GM23338 (cell line): ENCODE measurements around the gene FAM81A. TPM values are rescaled to one million over a fixed set of nuclear protein-coding genes. Genes with fewer than 3 reads are reported as not detected.

Experiments used
- ATAC-seq: fragments of 200-7000 bp; cut with Tn5 transposase; 3 replicates; pipeline ENCODE4 v1.9.1; 2020
- DNase-seq: peaks from one replicate; pipeline ENCODE4 v3.0.0-alpha.2; 2015; ENCODE audit warnings: low spot score
- H2AFZ ChIP-seq: fragments of 200-600 bp; sonication (generic); 2 replicates; pipeline ENCODE4 v1.8.0; 2016; ENCODE audit warnings: antibody characterized with exemption, mild to moderate bottlenecking, moderate library complexity
- H3F3A ChIP-seq: fragments of 200-600 bp; sonication (generic); replicated peaks from 2 replicates; pipeline ENCODE4 v1.8.0; 2017; ENCODE audit warnings: antibody characterized with exemption, mixed run types, low read depth
- H3K27ac ChIP-seq: fragments of 200-600 bp; sonication (generic); 2 replicates; pipeline ENCODE4 v1.6.1; 2016; ENCODE audit warnings: low read depth
- H3K27me3 ChIP-seq: fragments of 200-600 bp; sonication (generic); 2 replicates; pipeline ENCODE4 v1.8.0; 2016; ENCODE audit warnings: mild to moderate bottlenecking, mixed run types, moderate library complexity; ENCODE audit not compliant: insufficient read depth
- H3K36me3 ChIP-seq: fragments of 200-600 bp; sonication (generic); 2 replicates; pipeline ENCODE4 v1.8.0; 2016; ENCODE audit warnings: mild to moderate bottlenecking; ENCODE audit not compliant: insufficient read depth
- H3K4me1 ChIP-seq: fragments of 200-600 bp; sonication (generic); 2 replicates; pipeline ENCODE4 v1.8.0; 2016; ENCODE audit warnings: mild to moderate bottlenecking, moderate library complexity; ENCODE audit not compliant: insufficient read depth
- H3K4me2 ChIP-seq: fragments of 200-600 bp; sonication (generic); 2 replicates; pipeline ENCODE4 v1.7.1; 2017; ENCODE audit warnings: mixed run types
- H3K4me3 ChIP-seq: fragments of 200-600 bp; sonication (generic); 2 replicates; pipeline ENCODE4 v1.6.1; 2016; ENCODE audit warnings: mixed run types
- H3K79me2 ChIP-seq: fragments of 200-600 bp; sonication (generic); replicated peaks from 2 replicates; pipeline ENCODE4 v1.8.0; 2017; ENCODE audit warnings: mild to moderate bottlenecking; ENCODE audit not compliant: insufficient read depth
- H3K9me2 ChIP-seq: fragments of 200-600 bp; sonication (generic); 2 replicates; pipeline ENCODE4 v1.8.0; 2017; ENCODE audit not compliant: insufficient read depth
- H4K20me1 ChIP-seq: fragments of 200-600 bp; sonication (generic); replicated peaks from 2 replicates; pipeline ENCODE4 v1.8.0; 2017; ENCODE audit warnings: mild to moderate bottlenecking; ENCODE audit not compliant: insufficient read depth
- H3K27ac Mint-ChIP-seq: 2 replicates; pipeline ENCODE4 v1.8.0; 2020; ENCODE audit warnings: inconsistent platforms, mild to moderate bottlenecking, moderate library complexity, mixed read lengths
- H3K27me3 Mint-ChIP-seq: 3 replicates; pipeline ENCODE4 v1.8.0; 2022; ENCODE audit warnings: low read depth, mild to moderate bottlenecking, moderate library complexity, mixed read lengths, inconsistent platforms; ENCODE audit not compliant: insufficient read depth, poor library complexity
- H3K36me3 Mint-ChIP-seq: 3 replicates; pipeline ENCODE4 v1.8.0; 2021; ENCODE audit warnings: low read depth, mild to moderate bottlenecking, inconsistent platforms, moderate library complexity, mixed read lengths
- H3K4me1 Mint-ChIP-seq: 3 replicates; pipeline ENCODE4 v1.8.0; 2020; ENCODE audit warnings: mild to moderate bottlenecking, inconsistent platforms, mixed read lengths
- H3K4me3 Mint-ChIP-seq: 3 replicates; pipeline ENCODE4 v1.8.0; 2021; ENCODE audit warnings: moderate library complexity, mild to moderate bottlenecking, inconsistent platforms, mixed read lengths
- H3K9me3 Mint-ChIP-seq: 3 replicates; pipeline ENCODE4 v1.8.0; 2020; ENCODE audit warnings: moderate library complexity, mild to moderate bottlenecking, inconsistent platforms, mixed read lengths
- CREB1 ChIP-seq: fragments of 250-450 bp; sonication (Bioruptor Pico); IDR thresholded peaks from 2 replicates; pipeline ENCODE4 v1.5.0; 2020; ENCODE audit warnings: low read depth, mild to moderate bottlenecking, moderate library complexity
- CTCF ChIP-seq, 2 experiments: fragments of 200-600 bp in 1 of 2; sonication (generic) in 1 of 2; conservative IDR thresholded peaks; 2 replicates each; pipeline versions ENCODE4 v1.5.1 to v1.6.1; 2016 to 2017; ENCODE audit warnings: antibody characterized with exemption in 2 of 2, low read depth in 2 of 2, mild to moderate bottlenecking in 2 of 2, moderate library complexity in 1 of 2
- ETS1 ChIP-seq: IDR thresholded peaks from 2 replicates; pipeline ENCODE4 v1.6.1; 2016; ENCODE audit warnings: antibody characterized with exemption
- EZH2 ChIP-seq: fragments of 200-600 bp; sonication (generic); IDR thresholded peaks from one replicate; pipeline ENCODE4 v1.8.0; 2017; ENCODE audit warnings: antibody characterized with exemption, mild to moderate bottlenecking, low read depth; ENCODE audit not compliant: unreplicated experiment
- EZH2phosphoT487 ChIP-seq: fragments of 200-600 bp; sonication (generic); IDR thresholded peaks from one replicate; pipeline ENCODE4 v1.8.1; 2018; ENCODE audit warnings: antibody characterized with exemption; ENCODE audit not compliant: unreplicated experiment
- JUNB ChIP-seq: IDR thresholded peaks from one replicate; pipeline ENCODE4 v1.6.1; 2016; ENCODE audit warnings: antibody characterized with exemption; ENCODE audit not compliant: unreplicated experiment
- NANOG ChIP-seq: IDR thresholded peaks from 2 replicates; pipeline ENCODE4 v1.6.1; 2016; ENCODE audit warnings: antibody characterized with exemption, borderline replicate concordance
- POLR2AphosphoS5 ChIP-seq: IDR thresholded peaks from 2 replicates; pipeline ENCODE4 v1.6.1; 2016; ENCODE audit warnings: antibody characterized with exemption, low read depth
- STAT1 ChIP-seq: IDR thresholded peaks from one replicate; pipeline ENCODE4 v1.6.1; 2016; ENCODE audit warnings: antibody characterized with exemption; ENCODE audit not compliant: unreplicated experiment
- ZNF114 ChIP-seq: fragments of 250-450 bp; sonication (Bioruptor Pico); IDR thresholded peaks from 2 replicates; pipeline ENCODE4 v1.5.0; 2020; ENCODE audit warnings: mild to moderate bottlenecking, moderate library complexity
- polyA plus RNA-seq: library from polyadenylated mRNA; unstranded; fragments of >200 nt; fragmentation: Nextera tagmentation; extraction: Ambion mirVana; gene quantifications from 2 replicates; pipeline ENCODE4 v1.2.1, GENCODE V29; 2016
- total RNA-seq: library from RNA; depleted of rRNA; stranded (reverse); fragments of >200 nt; shearing (Covaris generic); gene quantifications from 2 replicates; pipeline ENCODE4 v1.2.3, GENCODE V29; 2014
- TF ChIP-seq, protein P1 (sequence below): fragments of 250-450 bp; sonication (Bioruptor Pico); IDR thresholded peaks from 2 replicates; pipeline ENCODE4 v1.5.0; 2020; ENCODE audit warnings: mild to moderate bottlenecking, moderate library complexity
- TF ChIP-seq, protein P2 (sequence below): IDR thresholded peaks from one replicate; pipeline ENCODE4 v1.6.1; 2018; ENCODE audit warnings: antibody characterized with exemption; ENCODE audit not compliant: unreplicated experiment

The FAM81A gene
- total and polyA plus RNA-seq, 2 experiments from 2014 or later: 0.73 to 4.1 TPM

DNA sequence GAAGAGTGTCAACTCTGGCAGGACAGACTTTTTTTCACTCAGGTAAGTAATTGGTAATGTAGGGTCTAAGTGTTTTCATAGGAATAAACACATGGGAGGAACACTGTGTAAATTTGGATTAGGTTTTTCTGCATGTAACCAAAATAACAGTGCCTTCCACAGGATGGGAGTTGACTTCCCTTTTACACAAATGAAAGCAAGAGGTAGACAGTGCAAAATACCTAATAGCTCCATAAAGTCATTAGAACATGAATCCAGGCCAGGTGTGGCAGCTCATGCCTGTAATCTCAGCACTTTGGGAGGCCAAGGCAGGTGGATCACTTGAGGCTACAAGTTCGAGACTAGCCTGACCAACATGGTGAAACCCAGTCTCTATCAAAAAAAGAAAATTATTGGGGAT, 39.8 kb upstream of the FAM81A start (continued):
- TF ChIP-seq, protein P1, sequence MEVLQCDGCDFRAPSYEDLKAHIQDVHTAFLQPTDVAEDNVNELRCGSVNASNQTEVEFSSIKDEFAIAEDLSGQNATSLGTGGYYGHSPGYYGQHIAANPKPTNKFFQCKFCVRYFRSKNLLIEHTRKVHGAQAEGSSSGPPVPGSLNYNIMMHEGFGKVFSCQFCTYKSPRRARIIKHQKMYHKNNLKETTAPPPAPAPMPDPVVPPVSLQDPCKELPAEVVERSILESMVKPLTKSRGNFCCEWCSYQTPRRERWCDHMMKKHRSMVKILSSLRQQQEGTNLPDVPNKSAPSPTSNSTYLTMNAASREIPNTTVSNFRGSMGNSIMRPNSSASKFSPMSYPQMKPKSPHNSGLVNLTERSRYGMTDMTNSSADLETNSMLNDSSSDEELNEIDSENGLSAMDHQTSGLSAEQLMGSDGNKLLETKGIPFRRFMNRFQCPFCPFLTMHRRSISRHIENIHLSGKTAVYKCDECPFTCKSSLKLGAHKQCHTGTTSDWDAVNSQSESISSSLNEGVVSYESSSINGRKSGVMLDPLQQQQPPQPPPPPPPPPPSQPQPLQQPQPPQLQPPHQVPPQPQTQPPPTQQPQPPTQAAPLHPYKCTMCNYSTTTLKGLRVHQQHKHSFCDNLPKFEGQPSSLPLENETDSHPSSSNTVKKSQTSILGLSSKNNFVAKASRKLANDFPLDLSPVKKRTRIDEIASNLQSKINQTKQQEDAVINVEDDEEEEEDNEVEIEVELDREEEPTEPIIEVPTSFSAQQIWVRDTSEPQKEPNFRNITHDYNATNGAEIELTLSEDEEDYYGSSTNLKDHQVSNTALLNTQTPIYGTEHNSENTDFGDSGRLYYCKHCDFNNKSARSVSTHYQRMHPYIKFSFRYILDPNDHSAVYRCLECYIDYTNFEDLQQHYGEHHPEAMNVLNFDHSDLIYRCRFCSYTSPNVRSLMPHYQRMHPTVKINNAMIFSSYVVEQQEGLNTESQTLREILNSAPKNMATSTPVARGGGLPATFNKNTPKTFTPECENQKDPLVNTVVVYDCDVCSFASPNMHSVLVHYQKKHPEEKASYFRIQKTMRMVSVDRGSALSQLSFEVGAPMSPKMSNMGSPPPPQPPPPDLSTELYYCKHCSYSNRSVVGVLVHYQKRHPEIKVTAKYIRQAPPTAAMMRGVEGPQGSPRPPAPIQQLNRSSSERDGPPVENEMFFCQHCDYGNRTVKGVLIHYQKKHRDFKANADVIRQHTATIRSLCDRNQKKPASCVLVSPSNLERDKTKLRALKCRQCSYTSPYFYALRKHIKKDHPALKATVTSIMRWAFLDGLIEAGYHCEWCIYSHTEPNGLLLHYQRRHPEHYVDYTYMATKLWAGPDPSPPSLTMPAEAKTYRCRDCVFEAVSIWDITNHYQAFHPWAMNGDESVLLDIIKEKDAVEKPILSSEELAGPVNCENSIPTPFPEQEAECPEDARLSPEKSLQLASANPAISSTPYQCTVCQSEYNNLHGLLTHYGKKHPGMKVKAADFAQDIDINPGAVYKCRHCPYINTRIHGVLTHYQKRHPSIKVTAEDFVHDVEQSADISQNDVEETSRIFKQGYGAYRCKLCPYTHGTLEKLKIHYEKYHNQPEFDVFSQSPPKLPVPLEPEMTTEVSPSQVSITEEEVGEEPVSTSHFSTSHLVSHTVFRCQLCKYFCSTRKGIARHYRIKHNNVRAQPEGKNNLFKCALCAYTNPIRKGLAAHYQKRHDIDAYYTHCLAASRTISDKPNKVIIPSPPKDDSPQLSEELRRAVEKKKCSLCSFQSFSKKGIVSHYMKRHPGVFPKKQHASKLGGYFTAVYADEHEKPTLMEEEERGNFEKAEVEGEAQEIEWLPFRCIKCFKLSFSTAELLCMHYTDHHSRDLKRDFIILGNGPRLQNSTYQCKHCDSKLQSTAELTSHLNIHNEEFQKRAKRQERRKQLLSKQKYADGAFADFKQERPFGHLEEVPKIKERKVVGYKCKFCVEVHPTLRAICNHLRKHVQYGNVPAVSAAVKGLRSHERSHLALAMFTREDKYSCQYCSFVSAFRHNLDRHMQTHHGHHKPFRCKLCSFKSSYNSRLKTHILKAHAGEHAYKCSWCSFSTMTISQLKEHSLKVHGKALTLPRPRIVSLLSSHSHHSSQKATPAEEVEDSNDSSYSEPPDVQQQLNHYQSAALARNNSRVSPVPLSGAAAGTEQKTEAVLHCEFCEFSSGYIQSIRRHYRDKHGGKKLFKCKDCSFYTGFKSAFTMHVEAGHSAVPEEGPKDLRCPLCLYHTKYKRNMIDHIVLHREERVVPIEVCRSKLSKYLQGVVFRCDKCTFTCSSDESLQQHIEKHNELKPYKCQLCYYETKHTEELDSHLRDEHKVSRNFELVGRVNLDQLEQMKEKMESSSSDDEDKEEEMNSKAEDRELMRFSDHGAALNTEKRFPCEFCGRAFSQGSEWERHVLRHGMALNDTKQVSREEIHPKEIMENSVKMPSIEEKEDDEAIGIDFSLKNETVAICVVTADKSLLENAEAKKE (CRISPR knock-in tag): no peak
- TF ChIP-seq ZNF114 (CRISPR knock-in tag) (no peak), CREB1 (CRISPR knock-in tag) (no peak), NANOG (no peak)

DNA sequence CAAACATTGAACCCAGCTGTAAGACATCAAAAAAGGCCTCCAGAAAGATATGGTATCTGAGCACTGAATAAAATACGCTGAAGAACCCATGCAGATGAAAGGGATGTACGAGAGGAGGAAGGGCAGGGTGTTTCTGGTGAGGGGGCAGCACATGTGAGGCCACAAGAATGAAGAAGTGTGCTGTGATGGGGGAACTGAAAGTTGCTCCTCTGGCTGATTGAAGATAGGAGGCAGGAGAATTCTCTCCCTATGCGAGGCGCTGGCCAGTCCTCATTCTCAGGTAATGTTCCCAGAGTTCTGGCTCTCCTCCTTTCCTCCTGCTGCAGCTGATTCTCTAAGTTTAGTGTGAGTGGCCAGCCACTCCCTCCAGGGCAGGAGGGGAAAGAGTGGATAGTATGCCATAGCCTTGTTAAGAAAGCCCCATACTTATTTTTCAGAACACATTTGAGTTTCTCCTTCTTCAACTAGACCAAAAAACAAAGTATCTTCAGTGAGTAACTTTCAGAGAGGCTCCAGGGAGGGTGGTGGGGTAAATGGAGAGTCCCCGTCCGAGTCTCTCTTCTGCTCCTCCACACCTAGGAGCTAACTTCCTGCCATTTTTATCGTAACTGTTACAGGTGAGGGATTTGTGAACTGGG, 38.4 kb upstream of the FAM81A start:
- no peak overlapping the region for H3K4me2 ChIP-seq
- H3K27ac ChIP-seq: no peak overlapping the region
- no peaks in the 10 kb centered on the region for H3K79me2 ChIP-seq
- ATAC-seq: no peak
- no peak for DNase-seq
- H4K20me1 ChIP-seq: no peaks in the 10 kb centered on the region
- no peaks in the 10 kb centered on the region for H3K36me3 ChIP-seq
- H3K27me3 ChIP-seq: peaks cover 22% of the 10 kb centered on the region; the same call in 1 of the 2 replicates
- H3K9me2 ChIP-seq: no peaks in the 10 kb centered on the region
- H3K4me1 ChIP-seq: peaks cover 43% of the 10 kb centered on the region
- H3K27ac Mint-ChIP-seq: no peak overlapping the region
- H3K4me1 Mint-ChIP-seq: peaks cover 33% of the 10 kb centered on the region
- H3F3A ChIP-seq: 0 out of 2 replicates have a peak, but pooled peaks cover 3% of the 10 kb centered on the region
- no peaks in the 10 kb centered on the region for H3K9me3 Mint-ChIP-seq
- peaks cover 11% of the 10 kb centered on the region for H3K27me3 Mint-ChIP-seq
- H2AFZ ChIP-seq: peak overlapping the region; percentile 91
- no peaks in the 10 kb centered on the region for H3K36me3 Mint-ChIP-seq
- H3K4me3 Mint-ChIP-seq: no peak overlapping the region
- H3K4me3 ChIP-seq: no peak overlapping the region
- TF ChIP-seq EZH2phosphoT487 (no peak), CREB1 (CRISPR knock-in tag) (no peak), CTCF (conservative IDR thresholded peaks at IDR 0.05; ENCODE audit: low read depth in 2 of 2) (no peak), STAT1 (no peak), JUNB (no peak), EZH2 (no peak), NANOG (no peak), POLR2AphosphoS5 (no peak), ZNF114 (CRISPR knock-in tag) (no peak), ETS1 (no peak)
- TF ChIP-seq, protein P2, sequence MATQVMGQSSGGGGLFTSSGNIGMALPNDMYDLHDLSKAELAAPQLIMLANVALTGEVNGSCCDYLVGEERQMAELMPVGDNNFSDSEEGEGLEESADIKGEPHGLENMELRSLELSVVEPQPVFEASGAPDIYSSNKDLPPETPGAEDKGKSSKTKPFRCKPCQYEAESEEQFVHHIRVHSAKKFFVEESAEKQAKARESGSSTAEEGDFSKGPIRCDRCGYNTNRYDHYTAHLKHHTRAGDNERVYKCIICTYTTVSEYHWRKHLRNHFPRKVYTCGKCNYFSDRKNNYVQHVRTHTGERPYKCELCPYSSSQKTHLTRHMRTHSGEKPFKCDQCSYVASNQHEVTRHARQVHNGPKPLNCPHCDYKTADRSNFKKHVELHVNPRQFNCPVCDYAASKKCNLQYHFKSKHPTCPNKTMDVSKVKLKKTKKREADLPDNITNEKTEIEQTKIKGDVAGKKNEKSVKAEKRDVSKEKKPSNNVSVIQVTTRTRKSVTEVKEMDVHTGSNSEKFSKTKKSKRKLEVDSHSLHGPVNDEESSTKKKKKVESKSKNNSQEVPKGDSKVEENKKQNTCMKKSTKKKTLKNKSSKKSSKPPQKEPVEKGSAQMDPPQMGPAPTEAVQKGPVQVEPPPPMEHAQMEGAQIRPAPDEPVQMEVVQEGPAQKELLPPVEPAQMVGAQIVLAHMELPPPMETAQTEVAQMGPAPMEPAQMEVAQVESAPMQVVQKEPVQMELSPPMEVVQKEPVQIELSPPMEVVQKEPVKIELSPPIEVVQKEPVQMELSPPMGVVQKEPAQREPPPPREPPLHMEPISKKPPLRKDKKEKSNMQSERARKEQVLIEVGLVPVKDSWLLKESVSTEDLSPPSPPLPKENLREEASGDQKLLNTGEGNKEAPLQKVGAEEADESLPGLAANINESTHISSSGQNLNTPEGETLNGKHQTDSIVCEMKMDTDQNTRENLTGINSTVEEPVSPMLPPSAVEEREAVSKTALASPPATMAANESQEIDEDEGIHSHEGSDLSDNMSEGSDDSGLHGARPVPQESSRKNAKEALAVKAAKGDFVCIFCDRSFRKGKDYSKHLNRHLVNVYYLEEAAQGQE: no peak
